Epidermal melanocyte (primary cell): Measurements from ENCODE around the gene AFAP1L2.

Experiments used
- DNase-seq: peaks from one replicate; pipeline ENCODE4 v3.0.0; 2011; ENCODE audit warnings: low spot score; ENCODE audit not compliant: insufficient read length

Gene AFAP1L2

DNA sequence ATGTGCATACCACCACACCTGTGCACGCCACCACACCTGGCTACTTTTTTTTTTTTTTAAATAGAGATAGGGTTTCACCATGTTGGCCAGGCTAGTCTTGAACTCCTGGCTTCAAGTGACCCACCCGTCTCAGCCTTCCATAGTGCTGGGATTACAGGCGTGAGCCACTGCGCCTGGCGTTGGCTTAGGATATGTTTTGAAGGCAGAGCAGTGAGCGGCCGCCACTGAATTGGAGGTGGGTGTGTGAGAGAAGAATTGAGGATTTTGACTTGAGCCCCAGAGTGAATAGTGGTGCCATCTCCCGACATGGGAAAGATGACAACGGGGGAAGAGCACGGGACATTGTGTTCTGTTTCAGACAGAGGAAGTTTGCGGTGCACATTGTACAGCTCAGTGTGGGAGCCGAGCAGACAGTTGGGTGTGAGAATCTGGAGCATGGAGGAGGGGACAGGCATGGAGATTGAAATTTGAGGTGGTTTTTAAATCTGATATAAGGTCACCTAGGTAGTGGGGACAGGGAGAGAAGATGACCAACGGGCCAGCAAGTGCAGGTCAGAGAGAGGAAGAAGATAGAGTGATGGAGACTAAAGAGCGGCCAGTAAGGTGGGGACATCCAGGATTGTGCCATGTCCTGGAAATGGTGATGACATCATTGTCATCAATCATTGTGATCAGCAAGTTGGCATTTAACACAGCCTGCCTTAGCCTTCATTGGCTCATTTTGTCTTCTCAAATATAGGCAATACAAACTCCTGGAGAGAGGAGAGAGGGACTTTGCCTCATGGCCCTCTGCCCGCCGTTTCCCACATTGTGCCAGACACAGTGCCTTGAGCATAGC lies 129.5 kb downstream of the AFAP1L2 start:
- DNase-seq = no peak

DNA sequence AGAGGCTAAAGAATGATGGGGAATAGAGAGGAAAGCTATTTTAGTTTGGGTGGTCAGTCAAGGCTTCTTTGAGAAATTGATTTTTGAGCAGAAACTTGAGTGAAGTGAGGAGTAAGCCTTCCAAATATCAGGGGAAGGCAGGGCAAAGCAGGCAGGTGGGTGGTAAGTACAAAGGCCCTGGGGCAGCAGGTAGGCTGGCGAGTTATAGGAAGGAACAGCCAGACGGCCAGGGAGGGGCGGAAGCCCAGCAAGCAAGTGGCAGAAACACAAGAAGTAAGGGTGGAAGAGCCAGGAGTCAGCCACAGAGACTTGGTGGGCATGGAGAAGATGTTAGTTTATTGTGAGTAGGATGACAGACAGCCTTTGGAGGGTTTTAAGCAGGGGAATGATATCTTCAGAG lies 130.4 kb downstream of the AFAP1L2 start:
- no peak for DNase-seq

DNA sequence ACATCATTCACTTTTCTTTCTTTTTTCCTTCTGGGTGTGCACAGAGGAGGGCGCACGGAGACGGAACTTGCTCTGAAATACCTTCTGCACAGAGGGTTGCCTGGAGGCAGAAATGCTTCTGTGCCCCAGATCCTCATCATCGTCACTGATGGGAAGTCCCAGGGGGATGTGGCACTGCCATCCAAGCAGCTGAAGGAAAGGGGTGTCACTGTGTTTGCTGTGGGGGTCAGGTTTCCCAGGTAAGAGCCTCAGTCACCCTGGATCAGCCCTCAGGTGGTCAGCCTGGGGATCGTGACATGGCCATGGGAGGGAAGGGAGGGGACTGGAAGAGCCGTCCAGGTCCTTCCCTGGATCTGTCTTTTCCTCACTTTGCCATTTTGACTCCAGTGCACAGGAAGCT lies 131.6 kb downstream of the AFAP1L2 start:
- no peak for DNase-seq

DNA sequence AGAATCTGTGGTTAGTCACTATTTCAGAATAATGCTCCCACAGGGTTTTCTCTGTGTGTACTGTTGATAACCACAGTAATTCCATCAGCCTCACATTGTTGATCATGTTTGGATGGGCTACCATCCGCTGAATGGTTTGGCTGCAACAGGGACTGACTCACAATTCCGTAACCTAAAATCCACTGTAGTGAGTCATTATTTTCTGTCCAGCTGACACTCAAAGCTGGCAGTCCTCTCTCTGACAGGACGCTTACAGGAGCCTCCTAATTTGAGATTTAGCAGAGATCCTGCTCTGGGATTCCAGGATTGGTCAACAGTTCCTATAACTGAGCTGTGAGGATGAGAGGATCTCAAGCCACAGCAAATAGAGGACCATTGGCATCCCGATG lies 132.5 kb downstream of the AFAP1L2 start:
- peak; percentile 59 for DNase-seq

DNA sequence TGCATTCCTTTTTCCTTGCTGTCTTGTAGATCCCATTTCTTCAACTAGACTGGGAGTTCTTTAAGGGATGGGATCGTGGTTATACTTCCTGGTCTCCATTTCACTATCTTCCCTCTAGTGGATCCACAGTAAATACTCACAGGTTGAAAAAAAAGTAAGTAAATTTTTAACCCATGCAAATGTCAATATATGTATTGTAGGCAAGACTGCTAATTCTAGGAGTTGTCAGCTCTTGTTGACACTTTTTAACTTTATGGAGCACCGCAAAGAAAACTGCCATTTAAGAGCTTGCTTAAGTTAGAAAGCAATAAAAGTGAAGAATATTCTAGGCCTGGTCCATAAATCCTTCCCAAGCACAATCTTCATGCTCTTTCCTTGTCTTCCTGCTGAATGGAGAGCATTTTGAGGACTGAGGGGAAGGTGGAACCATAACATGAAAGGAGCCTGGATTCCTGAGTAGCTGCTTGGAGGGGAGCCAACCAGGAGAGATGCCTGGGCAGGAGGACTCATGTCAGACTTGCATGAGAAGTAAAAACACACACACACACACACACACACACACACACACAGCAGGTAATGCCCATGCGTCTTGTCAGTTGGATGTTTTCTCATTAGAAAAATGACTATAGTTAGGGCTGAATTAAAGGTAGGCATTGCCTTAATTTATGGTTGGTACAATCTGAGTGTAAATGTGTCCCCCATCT lies 133.1 kb downstream of the AFAP1L2 start:
- DNase-seq = no peak

DNA sequence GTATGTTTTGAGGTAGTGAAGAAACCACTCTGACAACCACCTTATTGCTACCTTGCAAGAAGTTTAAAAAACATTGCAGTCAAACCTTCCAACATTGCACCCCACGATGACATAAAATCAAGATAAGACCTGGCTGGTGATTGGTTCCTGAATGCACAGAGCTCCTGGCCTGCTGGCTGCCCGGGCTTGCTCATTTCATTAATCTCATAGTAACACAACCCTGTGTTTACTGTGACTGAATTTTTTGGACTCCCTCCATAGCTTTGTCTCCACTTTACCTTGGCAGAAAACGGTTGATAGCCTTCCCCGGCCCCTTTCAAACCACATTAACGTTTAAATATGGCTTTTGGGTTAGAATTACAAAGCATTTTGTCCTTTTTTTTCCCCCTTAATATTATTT lies 137.8 kb downstream of the AFAP1L2 start:
- no peak for DNase-seq

DNA sequence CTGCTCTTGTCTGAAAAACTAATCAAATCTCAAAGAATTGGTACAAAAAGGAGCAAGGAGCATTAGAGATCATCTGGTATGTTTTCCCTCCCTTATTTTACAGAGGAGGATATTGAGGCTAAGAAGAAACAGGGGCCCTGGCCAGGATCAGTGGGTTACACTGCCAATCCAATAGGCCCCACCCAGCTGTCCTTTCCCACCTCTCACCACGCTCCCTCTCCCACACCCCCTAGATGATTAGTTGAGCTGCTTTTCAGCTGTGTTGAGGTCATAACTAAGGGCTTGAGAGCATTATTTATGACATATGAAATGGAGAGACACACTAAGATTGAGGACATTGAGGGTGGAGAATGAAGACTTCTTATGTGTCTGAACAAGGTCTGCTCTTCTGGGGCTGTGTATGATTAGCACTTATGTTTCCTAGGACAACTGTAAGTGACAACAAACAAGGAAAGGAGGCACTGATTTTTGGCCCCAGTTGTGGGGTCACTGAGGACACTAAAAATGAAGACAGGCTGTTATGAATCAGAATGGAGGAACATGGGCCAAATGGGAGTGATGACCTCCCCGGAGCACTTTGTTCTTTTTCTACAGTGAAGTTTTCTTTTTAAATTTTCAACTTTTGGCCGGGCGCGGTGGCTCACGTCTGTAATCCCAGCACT lies 138.8 kb downstream of the AFAP1L2 start:
- DNase-seq = no peak

DNA sequence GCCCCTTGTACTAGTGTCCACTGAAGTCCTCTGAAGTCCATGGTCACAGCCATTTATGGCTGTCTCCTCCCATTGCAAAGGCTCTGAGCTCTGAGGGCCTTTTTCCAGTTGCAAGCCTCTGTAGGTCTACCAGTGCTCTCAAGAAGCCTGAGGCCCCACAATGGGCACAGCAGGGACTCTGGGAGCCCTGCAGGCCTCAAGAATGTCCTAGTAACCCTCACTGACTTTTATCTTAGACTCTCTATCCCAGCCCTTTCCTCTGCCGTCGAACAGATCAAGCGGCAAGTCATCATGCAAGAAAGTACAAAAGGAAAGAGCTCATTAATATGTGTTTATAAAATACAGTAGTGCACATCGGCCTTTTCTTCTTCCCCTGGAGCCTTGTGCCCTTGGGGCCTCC lies 141.8 kb downstream of the AFAP1L2 start:
- no peak for DNase-seq

DNA sequence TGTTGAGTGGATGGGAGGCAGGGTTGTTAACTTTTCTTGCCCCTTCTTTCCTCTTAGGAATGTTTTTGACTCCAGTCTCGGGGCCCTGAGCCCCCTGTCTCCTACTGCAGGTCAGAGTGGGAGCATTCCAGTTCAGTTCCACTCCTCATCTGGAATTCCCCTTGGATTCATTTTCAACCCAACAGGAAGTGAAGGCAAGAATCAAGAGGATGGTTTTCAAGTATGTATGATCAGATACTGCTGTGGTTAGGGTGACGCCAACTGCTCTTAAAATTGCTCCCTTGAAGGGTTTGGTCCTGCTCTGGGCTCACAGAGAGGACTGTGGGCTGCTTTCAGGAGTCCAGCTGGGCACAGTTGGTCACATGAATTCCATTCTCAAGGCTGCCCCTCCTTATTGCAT lies 143.2 kb downstream of the AFAP1L2 start:
- no peak for DNase-seq

DNA sequence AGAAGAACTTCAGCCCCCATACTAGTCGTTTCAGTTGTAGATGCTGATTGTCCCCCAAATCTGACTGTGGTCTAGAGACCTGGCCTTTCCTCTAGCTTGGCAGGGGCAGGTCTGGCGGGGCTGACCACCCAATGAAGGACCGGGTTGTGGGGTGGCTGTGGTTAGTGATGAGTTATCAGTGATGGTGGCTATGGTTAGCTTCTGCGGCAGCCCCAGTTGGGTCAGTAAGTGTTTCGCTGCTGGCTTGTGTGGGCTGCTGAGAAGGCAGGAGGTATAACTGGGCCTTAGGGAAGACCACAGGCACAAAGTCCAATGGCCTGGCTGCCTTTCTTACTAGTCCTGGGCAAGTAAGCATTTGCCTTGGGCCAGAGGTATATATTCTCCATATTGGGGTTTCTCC lies 143.9 kb downstream of the AFAP1L2 start:
- no peak for DNase-seq

DNA sequence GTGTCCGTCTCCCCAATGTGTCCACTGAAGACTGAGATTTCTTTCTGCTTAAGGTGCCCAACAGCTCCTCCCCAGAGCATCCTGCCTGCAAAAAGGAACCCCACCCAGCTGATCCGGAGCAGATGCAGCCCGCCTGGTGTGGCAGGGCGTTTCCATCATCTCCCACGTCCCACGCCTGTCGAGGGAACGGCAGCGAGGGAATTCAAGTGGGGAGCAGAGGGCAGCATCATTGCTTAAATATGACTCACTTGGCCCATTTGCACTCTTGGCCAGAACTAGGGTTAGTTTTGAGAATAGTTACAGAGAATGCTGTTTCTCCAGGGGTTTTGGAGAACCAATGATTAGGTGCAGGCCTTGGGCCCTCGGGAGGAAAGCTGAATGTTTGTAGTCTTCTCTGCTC lies 144.5 kb downstream of the AFAP1L2 start:
- no peak for DNase-seq

DNA sequence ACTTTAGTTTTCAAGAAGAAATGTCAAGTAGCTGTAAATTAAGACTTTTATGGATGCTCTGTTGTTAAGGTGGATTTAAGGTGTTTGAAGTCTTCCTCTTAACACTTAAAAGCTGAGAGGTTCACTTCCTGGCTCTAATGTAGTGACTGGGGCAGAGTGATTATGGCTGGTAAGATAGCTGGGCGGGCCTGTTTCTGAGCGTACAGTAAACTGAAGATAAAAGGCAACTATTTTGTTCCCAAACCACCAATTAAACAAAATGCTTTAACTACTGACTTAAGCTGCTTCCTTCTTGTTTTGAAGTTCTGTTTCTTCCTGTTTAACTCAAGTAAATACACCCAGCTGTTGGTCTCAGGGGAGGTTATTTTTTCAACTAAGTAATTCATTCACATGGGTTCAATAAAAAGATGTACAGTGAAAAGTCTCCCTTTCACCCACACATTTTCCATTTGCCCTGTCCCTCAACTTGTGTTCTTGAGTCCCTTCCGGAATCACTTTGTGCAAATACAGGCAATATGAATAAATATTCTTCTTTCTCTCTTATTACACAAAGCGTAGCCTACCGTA lies 145.9 kb downstream of the AFAP1L2 start:
- no peak for DNase-seq

DNA sequence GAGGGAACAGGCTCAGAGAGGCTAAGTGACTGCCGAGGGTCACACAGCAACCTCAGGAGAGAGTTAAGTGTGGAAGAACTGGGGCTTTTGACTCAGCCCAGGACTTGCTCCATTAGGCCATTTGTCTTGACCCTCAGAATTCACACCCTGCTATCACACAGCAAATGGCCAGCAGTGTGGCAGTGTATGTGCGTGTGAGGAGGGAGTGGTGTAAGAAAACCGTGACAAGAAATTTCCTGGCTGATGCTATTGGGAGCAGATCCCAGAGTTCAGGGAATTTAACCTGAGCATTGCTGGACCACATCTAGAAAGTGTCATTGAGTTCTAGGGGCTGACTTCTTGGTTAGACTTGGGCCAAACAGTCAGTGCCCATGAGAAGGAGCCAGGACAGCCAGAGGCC lies 146.8 kb downstream of the AFAP1L2 start:
- no peak for DNase-seq

DNA sequence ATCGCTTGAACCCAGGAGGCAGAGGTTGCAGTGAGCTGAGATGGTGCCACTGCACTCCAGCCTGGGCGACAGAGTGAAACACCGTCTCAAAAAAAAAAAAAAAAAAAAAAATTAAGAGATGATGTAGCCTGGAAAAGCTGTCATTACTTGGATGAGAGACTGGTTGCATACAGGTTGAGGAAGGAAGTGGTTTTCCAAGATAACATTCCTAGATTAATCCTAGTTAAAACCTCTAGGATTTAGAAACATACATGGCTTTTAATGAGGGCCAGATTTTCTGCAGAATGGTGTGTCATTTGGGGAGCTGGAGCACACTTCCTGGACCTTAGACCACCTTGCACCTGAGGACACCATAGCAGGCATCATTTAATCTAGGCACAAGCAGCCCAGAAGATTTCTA lies 147.5 kb downstream of the AFAP1L2 start:
- DNase-seq = no peak

DNA sequence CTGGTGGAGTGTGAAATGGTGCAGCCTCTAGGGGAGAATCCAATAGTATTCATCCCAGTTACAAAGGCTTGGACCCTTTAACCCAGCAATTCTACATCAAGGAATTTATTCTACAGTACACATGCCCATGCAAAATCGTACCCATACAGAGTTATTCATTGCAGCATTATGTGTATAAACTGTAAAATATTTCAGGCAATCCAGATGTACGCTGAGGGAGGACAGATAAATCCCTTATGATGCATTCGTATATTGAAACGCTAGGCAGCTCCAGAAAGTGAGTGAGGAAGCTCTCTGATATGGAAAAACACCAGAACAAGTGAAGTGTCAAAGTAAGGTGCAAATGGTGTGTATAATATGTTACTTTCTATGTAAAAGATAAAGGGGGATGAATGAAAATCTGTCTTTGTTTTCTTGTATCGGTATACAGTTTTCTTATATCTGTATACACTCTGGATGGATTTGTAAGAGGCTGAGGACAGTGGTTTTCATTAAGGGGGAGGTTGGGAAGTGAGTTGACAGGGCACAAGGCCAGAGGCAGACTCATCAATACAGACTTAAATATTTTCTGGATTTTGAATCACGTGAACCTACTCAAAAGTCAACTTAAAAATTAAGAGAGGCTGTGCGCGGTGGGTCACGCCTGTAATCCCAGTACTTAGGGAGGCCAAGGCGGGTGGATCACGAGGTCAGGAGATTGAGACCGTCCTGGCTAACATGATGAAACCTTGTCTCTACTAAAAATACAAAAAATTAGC lies 148.1 kb downstream of the AFAP1L2 start:
- DNase-seq = no peak

DNA sequence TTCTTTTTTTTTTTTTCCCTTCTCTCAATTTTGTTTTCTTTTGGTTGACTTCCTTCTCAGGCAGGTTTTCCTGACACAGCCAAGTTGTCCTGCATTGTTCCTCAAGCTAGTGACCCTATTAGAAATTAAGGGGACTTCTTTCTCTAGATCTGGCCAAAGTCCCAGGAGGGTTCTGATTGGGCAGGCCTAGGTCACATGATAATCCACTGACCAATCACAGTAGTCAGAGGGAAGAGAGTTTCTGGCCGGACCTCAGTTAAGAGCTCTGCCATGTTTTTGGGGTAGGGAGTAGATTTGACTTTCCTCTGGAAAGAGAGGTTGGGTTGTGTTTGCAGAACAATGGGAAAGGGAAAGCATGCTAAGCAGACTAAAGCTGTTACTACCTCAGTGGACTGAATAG lies 149.1 kb downstream of the AFAP1L2 start:
- no peak for DNase-seq

DNA sequence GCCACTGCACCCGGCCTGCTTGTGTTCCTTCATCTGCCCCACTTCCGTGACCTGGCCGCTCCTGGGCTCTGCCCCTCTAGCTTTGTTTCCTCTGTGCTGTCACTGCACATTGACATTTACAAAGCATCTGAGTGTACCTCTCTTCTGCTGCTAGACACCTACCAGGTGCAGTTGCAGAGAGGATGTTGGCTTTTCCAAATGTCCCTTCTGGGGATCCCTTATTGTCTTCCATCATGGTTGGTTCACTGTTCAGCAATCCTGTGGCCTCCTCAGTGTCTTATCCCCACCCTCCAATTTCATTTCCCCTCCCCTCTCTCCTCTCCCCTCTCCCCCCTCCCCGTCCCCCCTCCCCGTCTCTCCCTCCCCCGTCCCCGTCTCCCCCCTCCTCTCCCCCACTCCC lies 151.4 kb downstream of the AFAP1L2 start:
- DNase-seq = no peak

DNA sequence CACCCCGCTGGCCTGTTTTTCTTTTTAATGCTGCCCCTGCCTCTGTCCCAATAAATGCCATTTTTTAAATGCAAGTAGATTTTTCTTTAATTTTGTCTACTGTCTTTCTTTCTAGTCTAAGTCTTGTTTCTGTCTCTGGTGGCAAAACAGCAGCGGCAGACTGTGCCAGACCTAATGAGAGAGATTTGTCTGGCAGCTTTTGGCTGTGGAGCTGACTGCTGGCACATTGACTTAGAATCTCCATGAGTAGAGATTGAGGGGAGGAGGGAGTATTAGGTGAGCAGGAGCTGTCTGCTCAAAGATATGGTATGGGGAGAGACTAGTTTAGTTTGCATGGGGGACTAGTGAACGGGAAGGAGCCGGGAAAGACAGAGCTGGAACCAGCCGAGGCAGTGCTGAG lies 152.2 kb downstream of the AFAP1L2 start:
- no peak for DNase-seq

DNA sequence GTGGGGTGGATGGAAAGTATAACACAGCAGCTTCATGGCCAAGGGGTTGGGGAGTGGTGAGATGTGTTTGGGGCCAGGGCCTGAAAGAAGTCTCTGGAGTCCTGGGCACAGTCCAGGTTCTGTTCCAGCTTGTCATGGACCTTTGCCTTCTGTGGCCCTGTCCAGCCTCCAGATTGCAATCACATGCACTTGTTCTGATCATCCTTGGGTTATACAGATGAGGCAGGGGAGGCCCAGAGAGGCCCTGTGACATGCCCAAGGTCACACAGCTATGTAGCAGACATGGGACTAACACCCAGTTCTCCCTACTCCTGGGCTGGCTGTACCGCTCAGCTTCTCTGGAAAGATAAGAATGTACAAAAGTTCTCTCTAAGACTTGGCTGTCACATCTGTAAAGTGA lies 153.6 kb downstream of the AFAP1L2 start:
- no peak for DNase-seq

DNA sequence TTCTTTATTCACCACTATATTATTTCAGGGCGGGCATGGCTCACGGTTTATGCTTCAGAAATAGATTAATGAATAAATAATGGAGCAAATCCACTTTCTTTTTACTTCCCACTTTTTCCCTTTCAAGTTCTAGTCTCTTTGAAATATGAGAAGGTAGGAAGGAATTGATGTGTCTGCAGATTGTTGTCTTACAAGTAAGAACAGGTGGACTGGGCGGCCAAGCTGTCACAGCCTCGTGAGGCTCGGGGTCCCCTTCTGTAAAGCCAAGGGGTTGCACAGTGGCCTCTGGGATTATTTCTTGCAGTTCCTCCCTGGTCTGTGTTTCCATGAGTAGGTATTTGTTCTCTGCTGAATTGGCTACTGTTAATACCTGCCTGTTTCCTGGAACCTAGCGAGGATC lies 154.1 kb downstream of the AFAP1L2 start:
- no peak for DNase-seq

DNA sequence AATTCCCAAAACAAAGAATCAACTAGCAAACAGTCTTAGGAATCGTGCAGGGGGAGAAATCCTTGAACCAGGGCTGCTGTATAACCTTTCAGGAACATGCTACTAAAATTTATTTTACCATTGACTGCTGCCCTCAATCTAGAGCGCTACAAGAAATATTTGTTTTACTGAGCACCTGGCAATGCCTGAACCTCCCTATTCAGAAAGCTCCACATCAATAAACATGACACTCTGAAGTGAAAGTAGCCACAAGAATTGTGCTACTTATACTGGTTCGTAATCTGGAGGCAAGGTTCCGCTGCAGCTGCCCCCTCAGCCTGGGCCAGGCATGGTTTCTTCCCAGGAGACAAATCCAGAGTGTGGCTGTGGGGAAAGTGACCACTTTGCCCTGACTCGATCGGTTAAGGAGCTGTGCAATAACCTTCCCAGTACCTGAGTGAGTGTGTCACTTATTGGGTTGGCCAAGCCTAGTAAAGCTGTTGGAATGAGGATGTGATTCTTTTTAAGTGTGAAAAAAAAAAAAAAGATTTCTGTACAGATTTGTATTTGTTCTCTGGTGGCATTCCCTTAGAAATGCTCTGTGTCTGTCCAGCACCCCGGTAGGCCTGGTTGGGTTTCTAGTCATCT lies 157.5 kb downstream of the AFAP1L2 start:
- no peak for DNase-seq
